Measurements from ENCODE around the gene PIGC.

The PIGC gene

GRCh38 chr1:172408958-172409357, 34.9 kb downstream of the PIGC start:
- Histone ChIP-seq H3K4me3 (ENCODE audit: insufficient read depth in 1 of 2, low read depth in 1 of 2, low read length in 2 of 2) (no peak overlapping the region), H3K4me2 (ENCODE audit: low read length, poor library complexity, severe bottlenecking) (no peak overlapping the region), H3K9ac (ENCODE audit: low read length) (no peak overlapping the region), H2BK120ac (ENCODE audit: low read depth, low read length) (no peak overlapping the region), H2AK5ac (ENCODE audit: low read length, severe bottlenecking) (no peak overlapping the region), H4K8ac (ENCODE audit: low read length) (no peak overlapping the region), H2AFZ (ENCODE audit: low read depth, low read length) (no peak overlapping the region), H3K36me3 (ENCODE audit: control insufficient read depth in 1 of 2, insufficient read depth in 2 of 2, low read depth in 1 of 2, low read length in 2 of 2) (no peaks in the 10 kb centered on the region), H4K91ac (ENCODE audit: low read length) (no peak overlapping the region), H3K79me1 (replicated peaks; ENCODE audit: low read length, poor library complexity, severe bottlenecking) (no peaks in the 10 kb centered on the region), H3K23ac (ENCODE audit: low read length in 2 of 2) (no peak overlapping the region), H2BK15ac (ENCODE audit: low read depth, poor library complexity, severe bottlenecking) (no peak overlapping the region), H2BK5ac (ENCODE audit: low read depth, low read length, poor library complexity, severe bottlenecking) (no peak overlapping the region), H3K14ac (ENCODE audit: low read length in 2 of 2) (no peak overlapping the region), H3K4me1 (ENCODE audit: control insufficient read depth, insufficient read depth, low read depth, low read length) (no peaks in the 10 kb centered on the region), H3K4ac (ENCODE audit: low read depth in 1 of 2, low read length in 2 of 2) (no peak overlapping the region), H3K27me3 (ENCODE audit: control insufficient read depth in 1 of 2, insufficient read depth in 1 of 2, low read length in 2 of 2) (no peaks in the 10 kb centered on the region), H2BK12ac (ENCODE audit: low read length in 2 of 2) (no peak overlapping the region), H3K27ac (ENCODE audit: low read length, poor library complexity, severe bottlenecking) (no peak overlapping the region), H3K18ac (ENCODE audit: low read depth in 1 of 2, low read length in 2 of 2) (no peak overlapping the region), H3K9me3 (ENCODE audit: control insufficient read depth, low read length) (no peaks in the 10 kb centered on the region)
- DNase-seq = no peak
- no CpG with 5 or more reads among the region's 1 CpG for WGBS

DNA sequence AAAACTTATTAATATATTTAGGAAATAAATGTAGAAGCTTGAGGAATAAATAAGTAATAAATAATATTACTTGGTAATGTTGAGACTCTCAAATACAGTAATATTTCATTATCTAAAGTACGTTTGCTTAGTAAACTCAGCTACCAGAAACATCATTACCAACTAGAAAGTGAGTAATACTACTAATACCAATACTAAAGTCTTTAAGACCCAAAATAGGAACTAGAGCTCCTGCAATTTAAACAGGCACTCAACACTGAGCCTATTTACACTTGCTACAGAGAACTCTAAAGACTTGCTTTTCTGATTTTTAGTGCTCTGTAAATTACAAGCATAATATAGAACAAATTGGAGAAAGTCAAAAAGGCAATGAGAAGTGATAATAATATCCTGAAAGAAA, 36.9 kb downstream of the PIGC start:
- H2BK120ac ChIP-seq (ENCODE audit: low read depth, low read length) = no peak overlapping the region

DNA sequence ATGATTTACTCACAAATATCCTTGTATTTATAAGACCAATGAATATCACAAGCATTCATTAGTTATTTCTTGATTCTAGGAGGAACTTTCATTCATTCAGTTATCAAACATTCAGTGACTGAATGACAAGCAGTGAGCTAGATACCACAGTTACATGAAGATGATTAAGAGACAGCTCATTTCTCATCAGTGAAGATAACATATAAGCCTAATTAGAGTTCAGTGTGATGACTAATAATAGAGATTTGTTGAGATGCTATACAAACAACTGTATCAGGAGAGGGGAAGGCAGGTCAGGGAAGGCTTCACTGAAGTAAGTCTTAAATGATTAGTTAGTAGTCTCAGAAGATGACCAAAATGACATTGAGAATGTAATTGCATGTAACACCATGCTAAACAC, 38.0 kb downstream of the PIGC start:
- Histone ChIP-seq H3K23ac (ENCODE audit: low read length in 2 of 2) (no peak overlapping the region), H2AFZ (ENCODE audit: low read depth, low read length) (no peak overlapping the region), H3K27ac (ENCODE audit: low read length, poor library complexity, severe bottlenecking) (no peak overlapping the region), H2BK12ac (ENCODE audit: low read length in 2 of 2) (no peak overlapping the region), H4K91ac (ENCODE audit: low read length) (no peak overlapping the region), H3K9me3 (ENCODE audit: control insufficient read depth, low read length) (no peaks in the 10 kb centered on the region), H3K4me1 (ENCODE audit: control insufficient read depth, insufficient read depth, low read depth, low read length) (no peaks in the 10 kb centered on the region), H2BK15ac (ENCODE audit: low read depth, poor library complexity, severe bottlenecking) (no peak overlapping the region), H3K4me2 (ENCODE audit: low read length, poor library complexity, severe bottlenecking) (no peak overlapping the region), H2AK5ac (ENCODE audit: low read length, severe bottlenecking) (no peak overlapping the region), H3K4me3 (ENCODE audit: insufficient read depth in 1 of 2, low read depth in 1 of 2, low read length in 2 of 2) (no peak overlapping the region), H4K8ac (ENCODE audit: low read length) (no peak overlapping the region), H3K27me3 (ENCODE audit: control insufficient read depth in 1 of 2, insufficient read depth in 1 of 2, low read length in 2 of 2) (no peaks in the 10 kb centered on the region), H3K4ac (ENCODE audit: low read depth in 1 of 2, low read length in 2 of 2) (no peak overlapping the region), H2BK5ac (ENCODE audit: low read depth, low read length, poor library complexity, severe bottlenecking) (no peak overlapping the region), H3K36me3 (ENCODE audit: control insufficient read depth in 1 of 2, insufficient read depth in 2 of 2, low read depth in 1 of 2, low read length in 2 of 2) (no peaks in the 10 kb centered on the region), H3K14ac (ENCODE audit: low read length in 2 of 2) (no peak overlapping the region), H3K79me1 (replicated peaks; ENCODE audit: low read length, poor library complexity, severe bottlenecking) (peaks cover 2% of the 10 kb centered on the region), H2BK120ac (ENCODE audit: low read depth, low read length) (no peak overlapping the region), H3K9ac (ENCODE audit: low read length) (no peak overlapping the region), H3K18ac (ENCODE audit: low read depth in 1 of 2, low read length in 2 of 2) (no peak overlapping the region)
- no peak for DNase-seq

More for the DNA sequence above, 36.9 kb downstream of the PIGC start:
- no peak overlapping the region for H3K14ac ChIP-seq (ENCODE audit: low read length in 2 of 2)
- no peak overlapping the region for H2AK5ac ChIP-seq (ENCODE audit: low read length, severe bottlenecking)
- no peak overlapping the region for H3K23ac ChIP-seq (ENCODE audit: low read length in 2 of 2)
- no peak overlapping the region for H3K27ac ChIP-seq (ENCODE audit: low read length, poor library complexity, severe bottlenecking)
- H3K9me3 ChIP-seq (ENCODE audit: control insufficient read depth, low read length) = no peaks in the 10 kb centered on the region
- H3K18ac ChIP-seq (ENCODE audit: low read depth in 1 of 2, low read length in 2 of 2) = no peak overlapping the region
- DNase-seq = no peak
- no peaks in the 10 kb centered on the region for H3K27me3 ChIP-seq (ENCODE audit: control insufficient read depth in 1 of 2, insufficient read depth in 1 of 2, low read length in 2 of 2)
- H3K36me3 ChIP-seq (ENCODE audit: control insufficient read depth in 1 of 2, insufficient read depth in 2 of 2, low read depth in 1 of 2, low read length in 2 of 2) = no peaks in the 10 kb centered on the region
- no peak overlapping the region for H3K4me3 ChIP-seq (ENCODE audit: insufficient read depth in 1 of 2, low read depth in 1 of 2, low read length in 2 of 2)
- H3K79me1 ChIP-seq (replicated peaks; ENCODE audit: low read length, poor library complexity, severe bottlenecking) = peaks cover 2% of the 10 kb centered on the region
- H2AFZ ChIP-seq (ENCODE audit: low read depth, low read length) = no peak overlapping the region
- no peak overlapping the region for H2BK12ac ChIP-seq (ENCODE audit: low read length in 2 of 2)
- H3K4me2 ChIP-seq (ENCODE audit: low read length, poor library complexity, severe bottlenecking) = no peak overlapping the region
- H4K8ac ChIP-seq (ENCODE audit: low read length) = no peak overlapping the region
- 80% methylated on average over 1 of the region's 1 CpG for WGBS
- no peaks in the 10 kb centered on the region for H3K4me1 ChIP-seq (ENCODE audit: control insufficient read depth, insufficient read depth, low read depth, low read length)
- no peak overlapping the region for H2BK15ac ChIP-seq (ENCODE audit: low read depth, poor library complexity, severe bottlenecking)
- H2BK5ac ChIP-seq (ENCODE audit: low read depth, low read length, poor library complexity, severe bottlenecking) = no peak overlapping the region
- H4K91ac ChIP-seq (ENCODE audit: low read length) = no peak overlapping the region
- no peak overlapping the region for H3K9ac ChIP-seq (ENCODE audit: low read length)
- no peak overlapping the region for H3K4ac ChIP-seq (ENCODE audit: low read depth in 1 of 2, low read length in 2 of 2)

DNA sequence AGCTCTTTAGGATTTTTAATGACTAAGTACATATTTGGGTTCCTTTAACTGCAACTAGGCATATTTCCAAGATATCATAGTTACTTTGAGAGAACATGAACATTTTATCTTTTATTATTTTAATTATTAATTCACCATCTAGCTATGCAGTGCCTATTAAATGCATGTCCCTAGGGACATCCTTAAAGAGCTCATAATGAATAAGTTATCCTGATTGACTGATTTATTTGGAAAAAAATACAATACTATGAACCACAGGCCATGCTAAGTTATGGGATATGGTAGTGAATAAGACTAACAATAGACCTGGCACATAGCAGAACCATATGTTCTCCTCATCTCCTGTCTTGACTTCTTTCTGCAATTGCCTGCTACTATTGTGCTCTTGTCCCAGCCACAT, 39.7 kb downstream of the PIGC start:
- Histone ChIP-seq H3K36me3 (ENCODE audit: control insufficient read depth in 1 of 2, insufficient read depth in 2 of 2, low read depth in 1 of 2, low read length in 2 of 2) (no peaks in the 10 kb centered on the region), H2AFZ (ENCODE audit: low read depth, low read length) (no peak overlapping the region), H4K8ac (ENCODE audit: low read length) (no peak overlapping the region), H3K27ac (ENCODE audit: low read length, poor library complexity, severe bottlenecking) (no peak overlapping the region), H2BK15ac (ENCODE audit: low read depth, poor library complexity, severe bottlenecking) (no peak overlapping the region), H2BK5ac (ENCODE audit: low read depth, low read length, poor library complexity, severe bottlenecking) (no peak overlapping the region), H3K14ac (ENCODE audit: low read length in 2 of 2) (no peak overlapping the region), H3K18ac (ENCODE audit: low read depth in 1 of 2, low read length in 2 of 2) (no peak overlapping the region), H3K79me1 (replicated peaks; ENCODE audit: low read length, poor library complexity, severe bottlenecking) (peaks cover 2% of the 10 kb centered on the region), H3K4ac (ENCODE audit: low read depth in 1 of 2, low read length in 2 of 2) (no peak overlapping the region), H3K9me3 (ENCODE audit: control insufficient read depth, low read length) (no peaks in the 10 kb centered on the region), H3K4me1 (ENCODE audit: control insufficient read depth, insufficient read depth, low read depth, low read length) (peaks cover 2% of the 10 kb centered on the region), H3K27me3 (ENCODE audit: control insufficient read depth in 1 of 2, insufficient read depth in 1 of 2, low read length in 2 of 2) (no peaks in the 10 kb centered on the region), H2AK5ac (ENCODE audit: low read length, severe bottlenecking) (no peak overlapping the region), H4K91ac (ENCODE audit: low read length) (no peak overlapping the region), H2BK12ac (ENCODE audit: low read length in 2 of 2) (no peak overlapping the region), H3K23ac (ENCODE audit: low read length in 2 of 2) (no peak overlapping the region), H3K4me3 (ENCODE audit: insufficient read depth in 1 of 2, low read depth in 1 of 2, low read length in 2 of 2) (no peak overlapping the region), H3K4me2 (ENCODE audit: low read length, poor library complexity, severe bottlenecking) (no peak overlapping the region), H3K9ac (ENCODE audit: low read length) (no peak overlapping the region), H2BK120ac (ENCODE audit: low read depth, low read length) (no peak overlapping the region)
- DNase-seq = no peak
